NB4 (cell line): Measurements from ENCODE around the gene PLCH1.

Experiments
- CTCF ChIP-seq: IDR thresholded peaks from one replicate; pipeline ENCODE4 v1.5.1; 2012; ENCODE audit warnings: low read depth, low read length
- MAX ChIP-seq: IDR thresholded peaks from 2 replicates; pipeline ENCODE4 v1.6.1; 2011; ENCODE audit warnings: low read depth, low read length
- POLR2A ChIP-seq: IDR thresholded peaks from 2 replicates; pipeline ENCODE4 v1.6.1; 2011; ENCODE audit warnings: mild to moderate bottlenecking; ENCODE audit not compliant: insufficient read length; ENCODE audit errors: extremely low read depth

- TF ChIP-seq CTCF (no peak), POLR2A (no peak), MAX (no peak)
These were observed 194.5 kb downstream of the PLCH1 start for GRCh38 chr3:155550391-155550790.
